ENCODE data around the gene FNDC1.

Gene FNDC1

GRCh38 chr6:159302594-159302992, 133.4 kb downstream of the FNDC1 start:
- no peak overlapping the region for H3K9ac ChIP-seq (ENCODE audit: low read length)
- H3K4me3 ChIP-seq (ENCODE audit: low read length) = no peak overlapping the region
- H3K4me2 ChIP-seq (ENCODE audit: low read length) = no peak overlapping the region
- H4K20me1 ChIP-seq (ENCODE audit: insufficient read depth, low read length) = no peaks in the 10 kb centered on the region
- no peaks in the 10 kb centered on the region for H3K4me1 ChIP-seq (ENCODE audit: low read length)
- H3K27me3 ChIP-seq (ENCODE audit: low read depth, low read length) = peaks cover 6% of the 10 kb centered on the region; the same call in 1 of the 2 replicates
- no peaks in the 10 kb centered on the region for H3K79me2 ChIP-seq (ENCODE audit: low read length)
- TF ChIP-seq EZH2phosphoT487 (IDR thresholded peaks at IDR 0.05; ENCODE audit: low read depth) = no peak
- TF ChIP-seq, protein P1, sequence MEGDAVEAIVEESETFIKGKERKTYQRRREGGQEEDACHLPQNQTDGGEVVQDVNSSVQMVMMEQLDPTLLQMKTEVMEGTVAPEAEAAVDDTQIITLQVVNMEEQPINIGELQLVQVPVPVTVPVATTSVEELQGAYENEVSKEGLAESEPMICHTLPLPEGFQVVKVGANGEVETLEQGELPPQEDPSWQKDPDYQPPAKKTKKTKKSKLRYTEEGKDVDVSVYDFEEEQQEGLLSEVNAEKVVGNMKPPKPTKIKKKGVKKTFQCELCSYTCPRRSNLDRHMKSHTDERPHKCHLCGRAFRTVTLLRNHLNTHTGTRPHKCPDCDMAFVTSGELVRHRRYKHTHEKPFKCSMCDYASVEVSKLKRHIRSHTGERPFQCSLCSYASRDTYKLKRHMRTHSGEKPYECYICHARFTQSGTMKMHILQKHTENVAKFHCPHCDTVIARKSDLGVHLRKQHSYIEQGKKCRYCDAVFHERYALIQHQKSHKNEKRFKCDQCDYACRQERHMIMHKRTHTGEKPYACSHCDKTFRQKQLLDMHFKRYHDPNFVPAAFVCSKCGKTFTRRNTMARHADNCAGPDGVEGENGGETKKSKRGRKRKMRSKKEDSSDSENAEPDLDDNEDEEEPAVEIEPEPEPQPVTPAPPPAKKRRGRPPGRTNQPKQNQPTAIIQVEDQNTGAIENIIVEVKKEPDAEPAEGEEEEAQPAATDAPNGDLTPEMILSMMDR (IDR thresholded peaks at IDR 0.05; ENCODE audit: low read depth, low read length) = no peak
- H3K9me3 ChIP-seq (ENCODE audit: insufficient read depth, low read length) = no peaks in the 10 kb centered on the region
- H2AFZ ChIP-seq (ENCODE audit: low read depth, low read length) = no peak overlapping the region
- no peaks in the 10 kb centered on the region for H3K36me3 ChIP-seq (replicated peaks; ENCODE audit: low read depth, low read length)
- H3K27ac ChIP-seq (ENCODE audit: low read length) = no peak overlapping the region

DNA sequence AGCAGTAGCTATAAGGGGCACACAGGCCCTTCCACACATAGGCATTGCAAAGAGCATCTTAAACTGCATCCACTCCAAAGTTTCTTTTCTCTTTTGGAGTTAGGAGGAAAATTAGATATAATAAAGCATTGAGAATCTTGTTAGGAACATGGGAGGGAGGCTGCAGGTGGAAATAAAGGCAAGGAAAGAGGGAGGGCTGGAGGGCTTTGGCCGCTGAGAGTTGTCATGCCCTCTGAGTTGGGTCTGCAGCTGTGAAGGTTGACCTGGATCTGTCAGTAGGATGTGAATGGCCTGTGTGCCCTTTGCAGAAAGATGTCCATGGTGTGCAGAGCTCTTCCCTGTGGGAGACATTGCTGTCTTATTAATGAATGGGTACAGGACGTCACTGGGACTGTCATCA, 134.0 kb downstream of the FNDC1 start:
- TF ChIP-seq, protein P1 (IDR thresholded peaks at IDR 0.05; ENCODE audit: low read depth, low read length) = no peak
- no peak for TF ChIP-seq EZH2phosphoT487 (IDR thresholded peaks at IDR 0.05; ENCODE audit: low read depth)
- Histone ChIP-seq H2AFZ (ENCODE audit: low read depth, low read length) (no peak overlapping the region), H3K4me2 (ENCODE audit: low read length) (no peak overlapping the region), H3K9ac (ENCODE audit: low read length) (no peak overlapping the region), H3K4me1 (ENCODE audit: low read length) (no peaks in the 10 kb centered on the region), H3K27me3 (ENCODE audit: low read depth, low read length) (no peaks in the 10 kb centered on the region), H3K36me3 (replicated peaks; ENCODE audit: low read depth, low read length) (no peaks in the 10 kb centered on the region), H3K79me2 (ENCODE audit: low read length) (no peaks in the 10 kb centered on the region), H3K9me3 (ENCODE audit: insufficient read depth, low read length) (no peaks in the 10 kb centered on the region), H3K27ac (ENCODE audit: low read length) (no peak overlapping the region), H4K20me1 (ENCODE audit: insufficient read depth, low read length) (no peaks in the 10 kb centered on the region), H3K4me3 (ENCODE audit: low read length) (no peak overlapping the region)

- Histone ChIP-seq H3K79me2 (ENCODE audit: low read length) (no peaks in the 10 kb centered on the region), H3K4me2 (ENCODE audit: low read length) (no peak overlapping the region), H3K9me3 (ENCODE audit: insufficient read depth, low read length) (no peaks in the 10 kb centered on the region), H3K9ac (ENCODE audit: low read length) (no peak overlapping the region), H4K20me1 (ENCODE audit: insufficient read depth, low read length) (no peaks in the 10 kb centered on the region), H3K36me3 (replicated peaks; ENCODE audit: low read depth, low read length) (no peaks in the 10 kb centered on the region), H2AFZ (ENCODE audit: low read depth, low read length) (no peak overlapping the region), H3K4me1 (ENCODE audit: low read length) (no peaks in the 10 kb centered on the region), H3K27me3 (ENCODE audit: low read depth, low read length) (no peaks in the 10 kb centered on the region), H3K27ac (ENCODE audit: low read length) (no peak overlapping the region), H3K4me3 (ENCODE audit: low read length) (no peak overlapping the region)
- no peak for TF ChIP-seq EZH2phosphoT487 (IDR thresholded peaks at IDR 0.05; ENCODE audit: low read depth)
- TF ChIP-seq, protein P1 (IDR thresholded peaks at IDR 0.05; ENCODE audit: low read depth, low read length) = no peak
Observed at GRCh38 chr6:159303784-159304183, 134.6 kb downstream of the FNDC1 start.

DNA sequence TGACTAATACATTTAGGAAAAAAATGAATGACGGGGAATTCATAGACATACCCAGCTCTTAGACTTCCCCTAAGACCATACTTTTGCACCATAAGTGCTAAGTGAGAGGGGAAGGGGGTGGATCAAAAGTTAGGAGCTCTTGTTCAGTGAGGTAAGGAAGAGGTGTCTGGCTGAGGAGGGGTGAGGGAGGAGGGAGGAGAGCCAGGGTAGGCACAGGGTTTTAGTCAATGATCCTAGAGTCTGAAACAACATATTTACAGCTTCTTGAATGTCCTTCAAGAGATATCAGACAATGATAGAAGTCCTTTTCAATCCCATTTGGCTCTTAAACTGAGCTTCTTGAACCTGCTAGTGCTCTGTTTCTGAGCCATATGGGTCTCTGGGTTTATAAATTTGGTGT, 135.4 kb downstream of the FNDC1 start:
- no peaks in the 10 kb centered on the region for H3K4me1 ChIP-seq (ENCODE audit: low read length)
- H3K4me2 ChIP-seq (ENCODE audit: low read length) = no peak overlapping the region
- no peaks in the 10 kb centered on the region for H3K9me3 ChIP-seq (ENCODE audit: insufficient read depth, low read length)
- no peaks in the 10 kb centered on the region for H4K20me1 ChIP-seq (ENCODE audit: insufficient read depth, low read length)
- H3K27me3 ChIP-seq (ENCODE audit: low read depth, low read length) = no peaks in the 10 kb centered on the region
- no peak overlapping the region for H2AFZ ChIP-seq (ENCODE audit: low read depth, low read length)
- TF ChIP-seq, protein P1 (IDR thresholded peaks at IDR 0.05; ENCODE audit: low read depth, low read length) = no peak
- TF ChIP-seq EZH2phosphoT487 (IDR thresholded peaks at IDR 0.05; ENCODE audit: low read depth) = no peak
- no peaks in the 10 kb centered on the region for H3K79me2 ChIP-seq (ENCODE audit: low read length)
- H3K9ac ChIP-seq (ENCODE audit: low read length) = no peak overlapping the region
- H3K4me3 ChIP-seq (ENCODE audit: low read length) = no peak overlapping the region
- no peak overlapping the region for H3K27ac ChIP-seq (ENCODE audit: low read length)
- H3K36me3 ChIP-seq (replicated peaks; ENCODE audit: low read depth, low read length) = no peaks in the 10 kb centered on the region

All from OCI-LY3 (cell line).